Pons (tissue), 1 donor: ENCODE measurements around the gene RPP14.
"Not testable (repeated sequence)": the region's sequence is repeated elsewhere in the genome, so short reads cannot be mapped to it uniquely, and the experiment has no call there.

Experiments
- DNase-seq: peaks from one replicate; pipeline ENCODE4 v3.0.0-alpha.2; 2016; ENCODE audit warnings: low spot score

Gene RPP14

DNA sequence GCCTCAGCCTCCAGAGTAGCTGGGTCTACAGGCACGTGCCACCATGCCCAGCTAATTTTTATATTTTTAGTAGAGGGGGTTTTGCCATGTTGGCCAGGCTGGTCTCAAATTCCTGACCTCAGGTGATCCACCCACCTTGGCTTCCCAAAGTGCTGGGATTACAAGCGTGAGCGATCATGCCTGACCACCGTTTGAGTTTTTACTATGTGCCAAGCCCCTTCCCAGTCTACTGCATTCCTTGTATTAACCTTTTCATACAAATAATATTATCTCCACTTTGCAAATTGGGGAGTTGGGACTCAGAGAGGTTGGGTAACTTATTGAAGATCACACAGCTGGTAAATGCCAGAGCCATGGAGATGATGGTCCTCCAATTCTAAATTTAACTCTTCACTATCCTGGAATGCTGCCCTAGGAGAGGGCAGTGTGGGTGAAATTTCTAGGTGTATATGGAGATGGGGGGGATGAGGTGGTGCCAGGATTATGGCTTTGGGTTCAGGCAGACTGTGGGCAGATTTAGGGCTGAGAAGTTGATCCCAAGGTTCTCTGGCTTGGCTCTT, 25.6 kb downstream of the RPP14 start:
- no peak for DNase-seq

GRCh38 chr3:58332575-58333188, 26.6 kb downstream of the RPP14 start, which contains the start of gene PXK:
Gene PXK (plus strand): TSS chr3:58332892. CDS start chr3:58332989, 97 bp downstream.
- peak; percentile 61 for DNase-seq

- DNase-seq: no peak
Measured at GRCh38 chr3:58333206-58334012, 27.4 kb downstream of the RPP14 start.

DNA sequence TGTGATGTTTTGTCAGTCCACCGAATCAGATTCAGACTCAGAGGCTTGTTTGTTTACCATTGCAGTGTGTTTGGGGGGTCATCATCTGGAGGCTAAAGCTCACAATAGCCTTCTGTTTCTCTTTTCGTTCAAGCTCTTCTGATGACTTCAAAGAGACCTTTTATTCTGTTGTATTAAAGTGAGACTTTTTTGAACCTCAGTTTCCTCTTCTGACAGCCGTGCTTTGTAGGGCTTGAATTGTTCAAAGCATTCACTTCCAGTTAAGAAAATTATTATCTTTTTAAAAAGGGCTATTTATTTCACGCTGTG, 27.9 kb downstream of the RPP14 start:
- peak; percentile 98 for DNase-seq

GRCh38 chr3:58334506-58334884, 28.4 kb downstream of the RPP14 start:
- DNase-seq: peak; percentile 51

GRCh38 chr3:58335652-58335947, 29.6 kb downstream of the RPP14 start:
- DNase-seq: peak; percentile 57

DNA sequence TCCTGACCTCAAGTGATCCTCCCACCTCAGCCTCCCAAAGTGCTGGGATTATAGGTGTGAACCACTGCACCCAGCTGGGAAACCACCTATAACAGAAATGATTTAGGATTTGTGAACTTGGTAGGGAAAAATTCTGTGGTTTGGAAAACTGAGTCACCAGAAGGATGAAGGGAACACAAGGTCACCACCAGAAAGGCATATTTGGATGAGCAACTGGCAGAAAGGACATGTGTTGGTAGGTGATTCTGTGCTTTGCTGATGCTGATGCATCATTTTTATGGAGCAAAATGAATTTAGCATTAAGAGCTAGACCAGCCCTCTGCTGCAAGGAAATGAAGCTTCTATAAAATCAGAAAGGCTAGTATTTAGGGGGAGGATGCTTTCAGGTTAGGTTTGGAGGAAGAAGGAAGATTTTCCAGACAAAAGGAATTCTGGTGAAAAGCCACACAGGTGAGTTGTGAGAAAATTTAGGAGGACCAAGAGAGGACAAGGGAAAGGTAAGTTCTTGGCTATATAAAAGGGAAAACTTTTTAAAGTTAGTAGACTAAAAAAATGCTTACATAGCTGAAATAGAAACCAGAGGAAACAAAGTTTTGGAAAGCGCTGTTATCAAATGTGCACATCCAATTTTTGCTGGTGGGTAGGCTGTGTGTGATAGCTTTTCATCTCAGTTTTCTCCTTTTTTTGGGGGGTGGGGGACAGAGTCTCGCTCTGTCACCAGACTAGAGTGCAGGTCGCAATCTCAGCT, 30.3 kb downstream of the RPP14 start:
- DNase-seq: no peak

GRCh38 chr3:58337190-58337589, 31.1 kb downstream of the RPP14 start:
- no peak for DNase-seq

DNA sequence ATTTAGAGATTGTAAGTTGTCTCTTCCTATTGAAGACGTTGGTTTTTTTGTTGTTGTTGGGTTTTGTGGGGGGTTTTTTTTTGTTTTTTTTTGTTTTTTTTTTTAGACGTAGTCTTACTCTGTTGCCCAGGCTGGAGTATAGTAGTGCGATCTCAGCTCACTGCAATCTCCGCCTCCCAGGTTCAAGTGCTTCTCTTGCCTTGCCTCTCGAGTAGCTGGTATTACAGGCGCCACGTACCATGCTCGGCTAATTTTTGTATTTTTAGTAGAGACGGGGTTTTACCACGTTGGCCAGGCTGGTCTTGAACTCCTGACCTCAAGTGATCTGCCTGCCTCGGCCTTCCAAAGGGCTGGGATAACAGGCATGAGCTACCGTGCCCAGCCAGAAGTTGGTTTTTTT, 33.1 kb downstream of the RPP14 start:
- not testable (repeated sequence) for DNase-seq

GRCh38 chr3:58340594-58341244, 34.7 kb downstream of the RPP14 start:
- no peak for DNase-seq

GRCh38 chr3:58341376-58341775, 35.3 kb downstream of the RPP14 start:
- no peak for DNase-seq

DNA sequence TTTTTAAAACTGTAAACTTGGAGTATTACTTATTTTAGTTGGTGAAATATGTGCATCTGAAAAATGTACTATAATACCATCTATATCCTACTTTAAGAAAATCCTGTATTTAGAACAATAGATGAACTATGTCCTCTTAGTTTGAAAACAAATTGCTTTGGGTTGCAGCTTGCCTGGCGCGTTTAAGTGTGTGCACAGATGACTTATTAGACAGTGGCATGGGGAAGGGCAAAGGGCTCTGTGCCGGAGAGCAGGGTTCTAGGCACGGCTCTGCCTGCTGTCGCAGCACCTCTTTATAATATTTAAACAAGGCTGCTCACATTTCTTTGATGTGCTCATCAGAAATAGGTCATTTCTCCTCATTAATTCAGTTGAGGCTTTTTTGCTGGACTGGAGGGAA, 36.6 kb downstream of the RPP14 start:
- DNase-seq: peak; percentile 83

- DNase-seq: no peak
Measured at GRCh38 chr3:58345457-58345856, 39.4 kb downstream of the RPP14 start.

DNA sequence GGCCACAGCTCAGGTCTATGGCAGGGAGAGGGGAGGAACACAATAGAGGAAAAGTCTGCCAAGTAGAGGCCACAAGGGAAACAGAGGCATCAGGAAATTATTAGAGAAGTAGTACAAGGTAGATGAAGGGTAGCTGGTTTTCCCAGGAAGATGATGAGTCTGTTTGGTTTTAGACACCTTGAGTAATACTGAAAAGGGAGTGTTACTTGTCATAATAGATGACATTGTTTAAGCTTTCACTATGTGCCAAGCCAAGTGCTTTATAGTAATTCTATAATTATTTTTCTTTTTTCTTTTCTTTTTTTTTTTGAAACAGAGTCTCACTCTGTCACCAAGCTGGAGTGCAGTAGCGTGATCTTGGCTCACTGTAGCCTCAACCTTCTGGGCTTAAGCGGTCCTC, 40.3 kb downstream of the RPP14 start:
- no peak for DNase-seq

DNA sequence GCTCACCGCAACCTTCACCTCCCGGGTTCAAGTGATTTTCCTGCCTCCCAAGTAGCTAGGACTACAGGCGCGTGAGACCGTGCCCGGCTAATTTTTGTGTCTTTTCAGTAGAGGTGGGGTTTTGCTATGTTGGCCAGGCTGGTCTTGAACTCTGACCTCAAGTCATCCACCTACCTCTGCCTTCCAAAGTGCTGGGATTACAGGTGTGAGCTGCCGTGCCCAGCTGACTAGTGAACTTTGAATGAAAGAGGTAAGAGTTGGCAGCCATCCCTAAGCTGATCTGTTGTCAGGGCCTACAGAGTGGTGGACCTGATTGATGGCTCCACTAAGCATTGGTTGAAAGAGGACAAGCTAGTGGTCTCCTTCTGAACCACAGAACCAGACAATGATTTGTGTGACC, 41.9 kb downstream of the RPP14 start:
- no peak for DNase-seq

DNA sequence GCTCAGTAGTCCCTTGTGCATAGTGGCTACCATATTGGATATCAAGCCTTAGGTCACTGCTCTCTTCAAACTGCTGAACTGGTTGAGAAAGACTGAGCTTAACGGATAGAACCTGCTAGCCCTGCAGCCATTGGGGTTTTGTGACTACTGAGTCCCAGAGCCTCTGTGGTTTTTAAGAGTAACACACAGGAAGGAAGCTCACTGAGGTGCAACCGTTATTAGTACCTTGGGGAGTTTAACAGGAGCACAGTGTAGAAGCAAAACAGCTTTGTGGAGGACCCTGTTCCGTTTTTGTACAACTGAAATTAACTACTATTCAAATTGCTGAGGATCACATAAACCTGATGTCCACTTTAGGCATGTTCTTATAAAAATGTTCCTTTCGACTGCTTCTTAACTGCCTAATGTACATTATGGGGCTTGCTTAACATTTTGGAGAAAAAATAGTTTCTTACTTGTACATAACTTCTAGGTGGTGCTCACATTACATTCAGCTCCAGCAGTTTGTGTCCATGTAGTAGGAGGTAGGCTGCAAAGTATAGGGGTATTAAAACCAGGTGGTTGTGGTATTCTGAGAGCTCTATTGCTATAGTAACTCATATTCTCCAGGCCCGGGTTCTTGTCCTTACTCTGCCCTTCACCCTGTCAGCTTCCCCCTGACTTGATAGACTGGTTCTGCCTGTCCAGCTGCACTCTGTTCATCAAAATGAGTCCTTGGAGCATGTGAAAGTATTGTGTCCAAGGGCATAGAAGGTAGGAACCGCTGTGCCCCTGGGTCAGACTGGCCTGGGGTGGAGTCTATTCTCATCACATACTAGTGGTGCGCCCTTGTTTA, 44.0 kb downstream of the RPP14 start:
- no peak for DNase-seq

GRCh38 chr3:58350627-58351013, 44.6 kb downstream of the RPP14 start:
- DNase-seq: no peak

DNA sequence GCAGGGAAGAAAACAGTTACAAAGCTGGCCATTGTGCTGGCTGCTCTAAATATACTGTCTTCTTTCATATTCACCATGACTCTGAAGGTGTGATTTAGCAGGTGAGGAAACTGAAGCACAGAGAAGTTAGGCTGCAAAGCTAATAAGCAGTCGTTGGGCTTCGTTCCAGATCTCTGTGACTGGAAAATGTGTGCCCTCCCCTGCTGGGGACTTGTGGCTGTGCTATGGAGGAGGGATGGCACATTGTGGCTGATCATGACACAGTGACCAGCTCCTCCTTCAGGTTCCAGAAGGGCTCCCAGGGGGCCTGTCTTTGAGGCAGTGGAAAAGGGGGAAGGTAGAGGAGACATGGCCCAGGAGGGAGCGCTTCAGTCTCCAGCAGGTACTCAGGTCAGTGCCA, 45.9 kb downstream of the RPP14 start:
- peak; percentile 54 for DNase-seq

DNA sequence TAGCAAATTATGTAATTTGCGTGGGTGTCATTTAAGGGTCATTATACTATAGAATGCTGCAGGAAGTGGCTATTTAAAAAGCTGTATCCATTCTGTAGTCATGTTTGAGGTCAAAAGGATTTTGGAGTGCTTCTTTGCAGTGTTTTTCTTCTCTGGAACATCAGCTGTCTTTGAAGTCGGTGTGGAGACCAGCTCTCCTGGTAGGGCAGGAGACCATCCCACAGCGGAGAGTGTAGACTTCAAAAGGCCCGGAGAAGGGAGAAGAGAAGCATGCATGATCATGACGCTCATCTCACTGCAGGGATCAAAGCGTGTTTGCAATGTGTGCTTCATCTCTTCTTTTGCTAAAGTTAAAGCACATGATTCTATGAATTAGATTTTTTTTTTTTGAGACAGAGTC, 46.6 kb downstream of the RPP14 start:
- DNase-seq: no peak

- DNase-seq: no peak
Measured at GRCh38 chr3:58353722-58354553, 47.9 kb downstream of the RPP14 start.

DNA sequence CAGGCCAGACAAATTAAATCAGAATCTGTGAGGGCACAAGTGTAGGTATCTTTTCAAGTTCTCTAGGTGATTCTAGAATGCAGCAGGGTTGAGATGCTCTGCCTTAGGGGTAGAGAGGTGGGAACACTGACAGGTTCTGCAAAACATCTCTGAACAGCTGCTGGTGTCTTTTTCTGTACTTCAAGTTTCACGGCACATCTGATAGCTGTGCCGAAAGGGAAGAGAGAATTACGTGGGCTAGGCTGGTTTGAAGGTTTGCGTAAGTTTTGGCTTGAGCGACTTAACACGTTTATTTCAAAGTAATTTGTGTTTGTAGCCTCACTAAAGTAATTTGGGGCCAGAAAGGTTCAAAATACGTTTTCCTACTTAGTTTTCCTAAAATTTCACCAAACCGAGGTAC, 49.1 kb downstream of the RPP14 start:
- no peak for DNase-seq
